Prostate gland (tissue), 2 donors: ENCODE measurements around the gene GTF2H3. TPM values are rescaled to one million over a fixed set of nuclear protein-coding genes. Genes with fewer than 3 reads are reported as not detected.

ENCODE experiments used
- DNase-seq: peaks from one replicate; pipeline ENCODE4 v3.0.0-alpha.2; 2019; ENCODE audit warnings: low spot score
- H3K27ac ChIP-seq, 2 donors: fragments of 200-600 bp; sonication (generic); 2 replicates each; pipeline ENCODE4 v1.5.1; 2017 to 2019
- H3K27me3 ChIP-seq: fragments of 200-600 bp; sonication (generic); replicated peaks from 2 replicates; pipeline ENCODE4 v1.5.1; 2019; ENCODE audit not compliant: insufficient read depth
- H3K36me3 ChIP-seq, 2 donors: fragments of 200-600 bp; sonication (generic); 1 replicate in 1 of 2; 2 replicates in 1 of 2; pipeline versions ENCODE4 v1.5.1 to v1.8.1; 2017 to 2019
- H3K4me1 ChIP-seq: fragments of 200-600 bp; sonication (generic); replicated peaks from 2 replicates; pipeline ENCODE4 v1.5.1; 2019
- H3K4me3 ChIP-seq, 2 donors: fragments of 200-600 bp; sonication (generic); 2 replicates each; pipeline ENCODE4 v1.5.1; 2017 to 2019
- H3K9me3 ChIP-seq: fragments of 200-600 bp; sonication (generic); 2 replicates; pipeline ENCODE4 v1.5.1; 2017
- CTCF ChIP-seq, 4 experiments: fragments of 200-600 bp in 2 of 4; fragments of 450-650 bp in 2 of 4; sonication (generic) in 2 of 4; IDR thresholded peaks; 1 replicate in 3 of 4; 2 replicates in 1 of 4; pipeline ENCODE4 v1.5.1; 2016 to 2019; ENCODE audit warnings: antibody characterized with exemption in 4 of 4, mild to moderate bottlenecking in 2 of 4, moderate library complexity in 2 of 4
- POLR2A ChIP-seq: fragments of 450-650 bp; IDR thresholded peaks from one replicate; pipeline ENCODE4 v1.6.1; 2016; ENCODE audit warnings: antibody characterized with exemption, mild to moderate bottlenecking
- POLR2AphosphoS5 ChIP-seq: sonication (generic); formaldehyde crosslinking; IDR thresholded peaks from one replicate; pipeline ENCODE4 v1.6.1; 2017; ENCODE audit warnings: antibody characterized with exemption
- WGBS: methylation state at CpG from one replicate; pipeline ENCODE4 v1.1.5; 2018; 5-methylcytosine and 5-hydroxymethylcytosine counted together
- intact Hi-C: fragments of 100-400 bp; cut with DNase I; formaldehyde crosslinking; loops from one replicate; pipeline ENCODE4 v1.14.2; 2022
- total RNA-seq, 2 donors: library from RNA; depleted of rRNA; stranded (reverse); fragments of >200 nt; gene quantifications; one replicate each; pipeline ENCODE4 v1.1.0, GENCODE V29; 2016

The GTF2H3 gene
- total RNA-seq, 2 donors from 2014 or later = 28.0 to 50.1 TPM

- no peak for DNase-seq
- no peak overlapping the region for H3K27ac ChIP-seq
- no peaks in the 10 kb centered on the region for H3K27me3 ChIP-seq
- TF ChIP-seq CTCF (IDR thresholded peaks at IDR 0.05) = no peak
- TF ChIP-seq POLR2A = no peak
- no peak for TF ChIP-seq POLR2AphosphoS5
- H3K4me3 ChIP-seq = no peak overlapping the region
- no peaks in the 10 kb centered on the region for H3K9me3 ChIP-seq
- peaks cover 0 to 7% of the 10 kb centered on the region in 2 donors for H3K36me3 ChIP-seq
- 90% methylated on average over 9 of the region's 9 CpGs for WGBS
- no peaks in the 10 kb centered on the region for H3K4me1 ChIP-seq
- intact Hi-C loops = no loop called here
These were observed 43.1 kb downstream of the GTF2H3 start for GRCh38 chr12:123676616-123677320.

- no peak for DNase-seq
- H3K36me3 ChIP-seq = peaks cover 0 to 7% of the 10 kb centered on the region in 2 donors
- no peak overlapping the region for H3K4me3 ChIP-seq
- no peak for TF ChIP-seq CTCF (IDR thresholded peaks at IDR 0.05)
- TF ChIP-seq POLR2A = no peak
- no peak for TF ChIP-seq POLR2AphosphoS5
- WGBS = 97% methylated on average over 10 of the region's 10 CpGs
- H3K4me1 ChIP-seq = no peaks in the 10 kb centered on the region
- no peaks in the 10 kb centered on the region for H3K9me3 ChIP-seq
- no peak overlapping the region for H3K27ac ChIP-seq
- no peaks in the 10 kb centered on the region for H3K27me3 ChIP-seq
- intact Hi-C loops = no loop called here
These were observed 45.4 kb downstream of the GTF2H3 start for GRCh38 chr12:123678981-123679380.

- intact Hi-C loops = no loop called here
- H3K9me3 ChIP-seq = no peaks in the 10 kb centered on the region
- no peak for TF ChIP-seq POLR2A
- no peak for TF ChIP-seq POLR2AphosphoS5
- TF ChIP-seq CTCF (IDR thresholded peaks at IDR 0.05) = no peak
- no peak overlapping the region for H3K4me3 ChIP-seq
- WGBS = 91% methylated on average over 2 of the region's 2 CpGs
- H3K36me3 ChIP-seq = no peaks in the 10 kb centered on the region
- no peaks in the 10 kb centered on the region for H3K4me1 ChIP-seq
- no peak overlapping the region for H3K27ac ChIP-seq
- no peak for DNase-seq
- no peaks in the 10 kb centered on the region for H3K27me3 ChIP-seq
These were observed 48.0 kb downstream of the GTF2H3 start for GRCh38 chr12:123681605-123682004.

GRCh38 chr12:123683964-123684363 lies 50.3 kb downstream of the GTF2H3 start:
- 90% methylated on average over 3 of the region's 3 CpGs for WGBS

More at GRCh38 chr12:123683964-123684363, 50.3 kb downstream of the GTF2H3 start:
- H3K27me3 ChIP-seq = no peaks in the 10 kb centered on the region
- no peak overlapping the region for H3K27ac ChIP-seq
- TF ChIP-seq CTCF (IDR thresholded peaks at IDR 0.05) = no peak
- no peak for TF ChIP-seq POLR2A
- TF ChIP-seq POLR2AphosphoS5 = no peak
- intact Hi-C loops = no loop called here
- H3K4me1 ChIP-seq = no peaks in the 10 kb centered on the region
- no peaks in the 10 kb centered on the region for H3K9me3 ChIP-seq
- no peak overlapping the region for H3K4me3 ChIP-seq
- H3K36me3 ChIP-seq = no peaks in the 10 kb centered on the region
- DNase-seq = no peak
